T47D (cell line): ENCODE measurements around the gene DAP.
"Not testable (repeated sequence)": the region's sequence is repeated elsewhere in the genome, so short reads cannot be mapped to it uniquely, and the experiment has no call there.

Experiments
- DNase-seq, 2 experiments: peaks; one replicate each; pipeline versions ENCODE4 v3.0.0 to v3.0.0-alpha.2; 2011 to 2012; ENCODE audit warnings: low read depth in 1 of 2, low spot score in 1 of 2
- JUND ChIP-seq: IDR thresholded peaks from 2 replicates; pipeline ENCODE4 v1.6.1; 2012; ENCODE audit warnings: low read depth
- in situ Hi-C: cut with HindIII; loops from 2 replicates; pipeline ENCODE4 v1.10.0; 2016; ENCODE audit warnings: low sequenced_read_pairs, low pct_unique_long_range_greater_than_20kb

The DAP gene

GRCh38 chr5:10649666-10650380 is 111.2 kb downstream of the DAP start:
- in situ Hi-C loops, result no loop called here
- peak in 1 of 2 experiments; percentile 9 for DNase-seq

GRCh38 chr5:10648806-10649665 is 112.0 kb downstream of the DAP start:
- DNase-seq, result no peak
- TF ChIP-seq JUND, result no peak
- in situ Hi-C loops, result no loop called here

More at GRCh38 chr5:10649666-10650380, 111.2 kb downstream of the DAP start:
- TF ChIP-seq JUND, result no peak

GRCh38 chr5:10647640-10648039 is 113.4 kb downstream of the DAP start:
- TF ChIP-seq JUND, result no peak
- DNase-seq, result no peak
- in situ Hi-C loops, result no loop called here

GRCh38 chr5:10645671-10646070 is 115.4 kb downstream of the DAP start:
- in situ Hi-C loops, result no loop called here
- TF ChIP-seq JUND, result no peak
- DNase-seq, result no peak

- TF ChIP-seq JUND, result no peak
- DNase-seq, result no peak
- in situ Hi-C loops, result no loop called here
Observed at GRCh38 chr5:10645146-10645545, 115.9 kb downstream of the DAP start.

GRCh38 chr5:10644192-10644591 is 116.8 kb downstream of the DAP start:
- TF ChIP-seq JUND, result no peak
- DNase-seq, result no peak

GRCh38 chr5:10642367-10642766 is 118.7 kb downstream of the DAP start:
- no peak for DNase-seq
- in situ Hi-C loops, result no loop called here
- TF ChIP-seq JUND, result no peak

More at GRCh38 chr5:10644192-10644591, 116.8 kb downstream of the DAP start:
- in situ Hi-C loops, result no loop called here

GRCh38 chr5:10639846-10640368 is 121.1 kb downstream of the DAP start:
- no peak for DNase-seq
- in situ Hi-C loops, result no loop called here
- TF ChIP-seq JUND, result no peak

- DNase-seq, in situ Hi-C loops: not testable (repeated sequence)
Observed at GRCh38 chr5:10638723-10639122, 122.3 kb downstream of the DAP start.

GRCh38 chr5:10637944-10638343 is 123.1 kb downstream of the DAP start:
- in situ Hi-C loops, result no loop called here
- TF ChIP-seq JUND, result no peak
- no peak for DNase-seq

- no peak for TF ChIP-seq JUND
- DNase-seq, result no peak
- in situ Hi-C loops, result no loop called here
Observed at GRCh38 chr5:10636363-10637142, 124.5 kb downstream of the DAP start.

- TF ChIP-seq JUND, result no peak
Observed at GRCh38 chr5:10635867-10636350, 125.1 kb downstream of the DAP start.

More at GRCh38 chr5:10635867-10636350, 125.1 kb downstream of the DAP start:
- in situ Hi-C loops, result no loop called here
- no peak for DNase-seq
